ENCODE results near the gene RAB20.

RAB20 gene

GRCh38 chr13:110492679-110493593 lies 68.6 kb downstream of the RAB20 start:
- TF ChIP-seq ZFP30 (CRISPR knock-in tag; IDR thresholded peaks at IDR 0.05) (no peak), CSDC2 (CRISPR knock-in tag; IDR thresholded peaks at IDR 0.05) (no peak), TCF4 (CRISPR knock-in tag; IDR thresholded peaks at IDR 0.05; ENCODE audit: borderline replicate concordance) (no peak), SNAI2 (CRISPR knock-in tag; IDR thresholded peaks at IDR 0.05) (no peak)
- TF ChIP-seq, protein P1, sequence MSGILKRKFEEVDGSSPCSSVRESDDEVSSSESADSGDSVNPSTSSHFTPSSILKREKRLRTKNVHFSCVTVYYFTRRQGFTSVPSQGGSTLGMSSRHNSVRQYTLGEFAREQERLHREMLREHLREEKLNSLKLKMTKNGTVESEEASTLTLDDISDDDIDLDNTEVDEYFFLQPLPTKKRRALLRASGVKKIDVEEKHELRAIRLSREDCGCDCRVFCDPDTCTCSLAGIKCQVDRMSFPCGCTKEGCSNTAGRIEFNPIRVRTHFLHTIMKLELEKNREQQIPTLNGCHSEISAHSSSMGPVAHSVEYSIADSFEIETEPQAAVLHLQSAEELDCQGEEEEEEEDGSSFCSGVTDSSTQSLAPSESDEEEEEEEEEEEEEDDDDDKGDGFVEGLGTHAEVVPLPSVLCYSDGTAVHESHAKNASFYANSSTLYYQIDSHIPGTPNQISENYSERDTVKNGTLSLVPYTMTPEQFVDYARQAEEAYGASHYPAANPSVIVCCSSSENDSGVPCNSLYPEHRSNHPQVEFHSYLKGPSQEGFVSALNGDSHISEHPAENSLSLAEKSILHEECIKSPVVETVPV (CRISPR knock-in tag; IDR thresholded peaks at IDR 0.05): no peak
- TF ChIP-seq, protein P2, sequence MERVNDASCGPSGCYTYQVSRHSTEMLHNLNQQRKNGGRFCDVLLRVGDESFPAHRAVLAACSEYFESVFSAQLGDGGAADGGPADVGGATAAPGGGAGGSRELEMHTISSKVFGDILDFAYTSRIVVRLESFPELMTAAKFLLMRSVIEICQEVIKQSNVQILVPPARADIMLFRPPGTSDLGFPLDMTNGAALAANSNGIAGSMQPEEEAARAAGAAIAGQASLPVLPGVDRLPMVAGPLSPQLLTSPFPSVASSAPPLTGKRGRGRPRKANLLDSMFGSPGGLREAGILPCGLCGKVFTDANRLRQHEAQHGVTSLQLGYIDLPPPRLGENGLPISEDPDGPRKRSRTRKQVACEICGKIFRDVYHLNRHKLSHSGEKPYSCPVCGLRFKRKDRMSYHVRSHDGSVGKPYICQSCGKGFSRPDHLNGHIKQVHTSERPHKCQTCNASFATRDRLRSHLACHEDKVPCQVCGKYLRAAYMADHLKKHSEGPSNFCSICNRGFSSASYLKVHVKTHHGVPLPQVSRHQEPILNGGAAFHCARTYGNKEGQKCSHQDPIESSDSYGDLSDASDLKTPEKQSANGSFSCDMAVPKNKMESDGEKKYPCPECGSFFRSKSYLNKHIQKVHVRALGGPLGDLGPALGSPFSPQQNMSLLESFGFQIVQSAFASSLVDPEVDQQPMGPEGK (CRISPR knock-in tag; IDR thresholded peaks at IDR 0.05; ENCODE audit: borderline replicate concordance): no peak
- no peak for ATAC-seq

GRCh38 chr13:110491869-110492678 lies 69.4 kb downstream of the RAB20 start:
- no peak for ATAC-seq
- TF ChIP-seq, protein P3, sequence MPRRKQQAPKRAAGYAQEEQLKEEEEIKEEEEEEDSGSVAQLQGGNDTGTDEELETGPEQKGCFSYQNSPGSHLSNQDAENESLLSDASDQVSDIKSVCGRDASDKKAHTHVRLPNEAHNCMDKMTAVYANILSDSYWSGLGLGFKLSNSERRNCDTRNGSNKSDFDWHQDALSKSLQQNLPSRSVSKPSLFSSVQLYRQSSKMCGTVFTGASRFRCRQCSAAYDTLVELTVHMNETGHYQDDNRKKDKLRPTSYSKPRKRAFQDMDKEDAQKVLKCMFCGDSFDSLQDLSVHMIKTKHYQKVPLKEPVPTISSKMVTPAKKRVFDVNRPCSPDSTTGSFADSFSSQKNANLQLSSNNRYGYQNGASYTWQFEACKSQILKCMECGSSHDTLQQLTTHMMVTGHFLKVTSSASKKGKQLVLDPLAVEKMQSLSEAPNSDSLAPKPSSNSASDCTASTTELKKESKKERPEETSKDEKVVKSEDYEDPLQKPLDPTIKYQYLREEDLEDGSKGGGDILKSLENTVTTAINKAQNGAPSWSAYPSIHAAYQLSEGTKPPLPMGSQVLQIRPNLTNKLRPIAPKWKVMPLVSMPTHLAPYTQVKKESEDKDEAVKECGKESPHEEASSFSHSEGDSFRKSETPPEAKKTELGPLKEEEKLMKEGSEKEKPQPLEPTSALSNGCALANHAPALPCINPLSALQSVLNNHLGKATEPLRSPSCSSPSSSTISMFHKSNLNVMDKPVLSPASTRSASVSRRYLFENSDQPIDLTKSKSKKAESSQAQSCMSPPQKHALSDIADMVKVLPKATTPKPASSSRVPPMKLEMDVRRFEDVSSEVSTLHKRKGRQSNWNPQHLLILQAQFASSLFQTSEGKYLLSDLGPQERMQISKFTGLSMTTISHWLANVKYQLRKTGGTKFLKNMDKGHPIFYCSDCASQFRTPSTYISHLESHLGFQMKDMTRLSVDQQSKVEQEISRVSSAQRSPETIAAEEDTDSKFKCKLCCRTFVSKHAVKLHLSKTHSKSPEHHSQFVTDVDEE (CRISPR knock-in tag; IDR thresholded peaks at IDR 0.05): no peak
- TF ChIP-seq TCF4 (CRISPR knock-in tag; IDR thresholded peaks at IDR 0.05; ENCODE audit: borderline replicate concordance): no peak
- TF ChIP-seq RARB (CRISPR knock-in tag; IDR thresholded peaks at IDR 0.05): no peak
- TF ChIP-seq, protein P2 (CRISPR knock-in tag; IDR thresholded peaks at IDR 0.05; ENCODE audit: borderline replicate concordance): no peak
- TF ChIP-seq OSR1 (CRISPR knock-in tag; IDR thresholded peaks at IDR 0.05): no peak
- no peak for TF ChIP-seq ISL1 (CRISPR knock-in tag; IDR thresholded peaks at IDR 0.05)
- TF ChIP-seq, protein P4, sequence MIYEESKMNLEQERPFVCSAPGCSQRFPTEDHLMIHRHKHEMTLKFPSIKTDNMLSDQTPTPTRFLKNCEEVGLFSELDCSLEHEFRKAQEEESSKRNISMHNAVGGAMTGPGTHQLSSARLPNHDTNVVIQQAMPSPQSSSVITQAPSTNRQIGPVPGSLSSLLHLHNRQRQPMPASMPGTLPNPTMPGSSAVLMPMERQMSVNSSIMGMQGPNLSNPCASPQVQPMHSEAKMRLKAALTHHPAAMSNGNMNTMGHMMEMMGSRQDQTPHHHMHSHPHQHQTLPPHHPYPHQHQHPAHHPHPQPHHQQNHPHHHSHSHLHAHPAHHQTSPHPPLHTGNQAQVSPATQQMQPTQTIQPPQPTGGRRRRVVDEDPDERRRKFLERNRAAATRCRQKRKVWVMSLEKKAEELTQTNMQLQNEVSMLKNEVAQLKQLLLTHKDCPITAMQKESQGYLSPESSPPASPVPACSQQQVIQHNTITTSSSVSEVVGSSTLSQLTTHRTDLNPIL (CRISPR knock-in tag; IDR thresholded peaks at IDR 0.05; ENCODE audit: low read depth): no peak
- no peak for TF ChIP-seq TOX (CRISPR knock-in tag; IDR thresholded peaks at IDR 0.05; ENCODE audit: borderline replicate concordance)
- TF ChIP-seq ARNTL (CRISPR knock-in tag; IDR thresholded peaks at IDR 0.05; ENCODE audit: borderline replicate concordance, low read depth): no peak
- TF ChIP-seq PPARA (CRISPR knock-in tag; IDR thresholded peaks at IDR 0.05; ENCODE audit: borderline replicate concordance): no peak
- no peak for TF ChIP-seq SNAI2 (CRISPR knock-in tag; IDR thresholded peaks at IDR 0.05)
- no peak for TF ChIP-seq ESRRG (CRISPR knock-in tag; IDR thresholded peaks at IDR 0.05)
- TF ChIP-seq ZFP30 (CRISPR knock-in tag; IDR thresholded peaks at IDR 0.05): no peak

GRCh38 chr13:110490009-110490770 lies 71.3 kb downstream of the RAB20 start:
- no peak for ATAC-seq
- TF ChIP-seq ARNTL (CRISPR knock-in tag; IDR thresholded peaks at IDR 0.05; ENCODE audit: borderline replicate concordance, low read depth) (no peak), SNAI2 (CRISPR knock-in tag; IDR thresholded peaks at IDR 0.05) (no peak), ISL1 (CRISPR knock-in tag; IDR thresholded peaks at IDR 0.05) (no peak), POU6F1 (CRISPR knock-in tag; IDR thresholded peaks at IDR 0.05; ENCODE audit: borderline replicate concordance, low read depth) (no peak), ZNF565 (CRISPR knock-in tag; conservative IDR thresholded peaks at IDR 0.05; ENCODE audit: low read depth) (no peak), ZNF70 (CRISPR knock-in tag; IDR thresholded peaks at IDR 0.05) (no peak), TOX (CRISPR knock-in tag; IDR thresholded peaks at IDR 0.05; ENCODE audit: borderline replicate concordance) (no peak), RARB (CRISPR knock-in tag; IDR thresholded peaks at IDR 0.05) (no peak)
- TF ChIP-seq, protein P4 (CRISPR knock-in tag; IDR thresholded peaks at IDR 0.05; ENCODE audit: low read depth): no peak
